Transverse colon (tissue), 4 donors: ENCODE results near the gene OR2T1.

Experiments
- EP300 ChIP-seq: sonication (generic); formaldehyde crosslinking; IDR thresholded peaks from one replicate; pipeline ENCODE4 v1.6.1; 2017; ENCODE audit warnings: antibody characterized with exemption, low read depth
- POLR2AphosphoS5 ChIP-seq, 3 donors: sonication (generic); formaldehyde crosslinking; IDR thresholded peaks; one replicate each; pipeline ENCODE4 v1.6.1; 2016; ENCODE audit warnings: antibody characterized with exemption in 3 of 3
- TF ChIP-seq, protein P1 (sequence below), 5 experiments: fragments of 200-600 bp in 3 of 5; fragments of 450-650 bp in 2 of 5; sonication (generic) in 3 of 5; IDR thresholded peaks; 1 replicate in 2 of 5; 2 replicates in 3 of 5; pipeline ENCODE4 v1.5.1; 2016 to 2017; ENCODE audit warnings: antibody characterized with exemption in 5 of 5, inconsistent platforms in 3 of 5, mild to moderate bottlenecking in 2 of 5, moderate library complexity in 1 of 5

DNA sequence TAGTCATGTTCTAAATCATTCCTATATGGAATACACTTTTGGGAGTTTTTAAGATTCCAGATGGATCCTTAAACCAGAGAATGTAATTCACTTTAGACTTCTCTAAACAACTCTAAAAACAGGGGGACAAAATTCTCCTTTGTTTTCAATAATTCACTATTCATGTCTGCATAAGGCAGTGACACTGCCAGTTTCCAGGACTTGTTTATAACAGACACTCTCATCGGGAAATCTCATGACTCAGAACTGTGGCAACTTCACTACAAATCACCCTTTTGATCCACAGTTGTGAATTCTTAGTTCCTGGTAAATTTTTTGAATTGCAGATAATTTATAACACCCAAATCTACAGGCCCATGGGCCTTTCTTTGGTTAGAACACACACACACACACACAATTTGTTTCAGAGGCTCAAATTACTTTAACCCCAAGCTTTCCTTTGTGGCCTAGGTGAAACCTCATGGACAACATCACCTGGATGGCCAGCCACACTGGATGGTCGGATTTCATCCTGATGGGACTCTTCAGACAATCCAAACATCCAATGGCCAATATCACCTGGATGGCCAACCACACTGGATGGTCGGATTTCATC is 41.6 kb upstream of the OR2T1 start, which contains the start of gene OR2T4:
- TF ChIP-seq, protein P1, sequence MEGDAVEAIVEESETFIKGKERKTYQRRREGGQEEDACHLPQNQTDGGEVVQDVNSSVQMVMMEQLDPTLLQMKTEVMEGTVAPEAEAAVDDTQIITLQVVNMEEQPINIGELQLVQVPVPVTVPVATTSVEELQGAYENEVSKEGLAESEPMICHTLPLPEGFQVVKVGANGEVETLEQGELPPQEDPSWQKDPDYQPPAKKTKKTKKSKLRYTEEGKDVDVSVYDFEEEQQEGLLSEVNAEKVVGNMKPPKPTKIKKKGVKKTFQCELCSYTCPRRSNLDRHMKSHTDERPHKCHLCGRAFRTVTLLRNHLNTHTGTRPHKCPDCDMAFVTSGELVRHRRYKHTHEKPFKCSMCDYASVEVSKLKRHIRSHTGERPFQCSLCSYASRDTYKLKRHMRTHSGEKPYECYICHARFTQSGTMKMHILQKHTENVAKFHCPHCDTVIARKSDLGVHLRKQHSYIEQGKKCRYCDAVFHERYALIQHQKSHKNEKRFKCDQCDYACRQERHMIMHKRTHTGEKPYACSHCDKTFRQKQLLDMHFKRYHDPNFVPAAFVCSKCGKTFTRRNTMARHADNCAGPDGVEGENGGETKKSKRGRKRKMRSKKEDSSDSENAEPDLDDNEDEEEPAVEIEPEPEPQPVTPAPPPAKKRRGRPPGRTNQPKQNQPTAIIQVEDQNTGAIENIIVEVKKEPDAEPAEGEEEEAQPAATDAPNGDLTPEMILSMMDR (IDR thresholded peaks at IDR 0.05) = no peak
- TF ChIP-seq POLR2AphosphoS5 (IDR thresholded peaks at IDR 0.05) = no peak
- TF ChIP-seq EP300 = no peak
